Tibial nerve (tissue), 4 donors: ENCODE data around the gene CDKN2C. TPM values are rescaled to one million over a fixed set of nuclear protein-coding genes. Genes with fewer than 3 reads are reported as not detected.
"Not testable (repeated sequence)": the region's sequence is repeated elsewhere in the genome, so short reads cannot be mapped to it uniquely, and the experiment has no call there.

Experiments used
- DNase-seq, 2 donors: peaks; one replicate each; pipeline ENCODE4 v3.0.0-alpha.2; 2019; ENCODE audit warnings: low spot score in 2 of 2
- H3K27ac ChIP-seq, 4 donors: fragments of 200-600 bp; sonication (generic) in 3 of 4; one replicate each; pipeline ENCODE4 v1.5.1; 2017 to 2019; ENCODE audit warnings: mild to moderate bottlenecking in 1 of 4
- H3K27me3 ChIP-seq, 2 donors: fragments of 200-600 bp; sonication (generic) in 1 of 2; one replicate each; pipeline versions ENCODE4 v1.5.1 to v1.6.0; 2017 to 2019
- H3K36me3 ChIP-seq, 3 donors: fragments of 200-600 bp; sonication (generic); one replicate each; pipeline ENCODE4 v1.5.1; 2018 to 2019
- H3K4me1 ChIP-seq, 4 donors: fragments of 200-600 bp; sonication (generic) in 3 of 4; one replicate each; pipeline ENCODE4 v1.5.1; 2017 to 2019
- H3K4me3 ChIP-seq, 4 donors: fragments of 200-600 bp; sonication (generic) in 3 of 4; one replicate each; pipeline ENCODE4 v1.5.1; 2017 to 2019; ENCODE audit warnings: mild to moderate bottlenecking in 1 of 4, moderate library complexity in 1 of 4
- H3K9me3 ChIP-seq, 4 donors: fragments of 200-600 bp; sonication (generic) in 3 of 4; one replicate each; pipeline ENCODE4 v1.5.1; 2017 to 2019
- EP300 ChIP-seq, 2 donors: sonication (generic); formaldehyde crosslinking; IDR thresholded peaks; one replicate each; pipeline ENCODE4 v1.6.1; 2017; ENCODE audit warnings: antibody characterized with exemption in 2 of 2, mild to moderate bottlenecking in 1 of 2
- POLR2A ChIP-seq, 2 donors: fragments of 450-650 bp; IDR thresholded peaks; one replicate each; pipeline ENCODE4 v1.6.1; 2017; ENCODE audit warnings: antibody characterized with exemption in 2 of 2, mild to moderate bottlenecking in 2 of 2, moderate library complexity in 2 of 2
- WGBS, 2 donors: methylation state at CpG; one replicate each; pipeline ENCODE4 v1.1.5; 2018; 5-methylcytosine and 5-hydroxymethylcytosine counted together
- total RNA-seq, 4 donors: library from RNA; depleted of rRNA; stranded (reverse); fragments of >200 nt; gene quantifications; one replicate each; pipeline ENCODE4 v1.1.0, GENCODE V29; 2016
- TF ChIP-seq, protein P1 (sequence below), 5 experiments: fragments of 200-600 bp in 3 of 5; fragments of 450-650 bp in 2 of 5; sonication (generic) in 3 of 5; IDR thresholded peaks; one replicate each; pipeline ENCODE4 v1.5.1; 2016 to 2019; ENCODE audit warnings: antibody characterized with exemption in 5 of 5, mild to moderate bottlenecking in 3 of 5, moderate library complexity in 2 of 5

The CDKN2C gene
- total RNA-seq, 4 donors from 2014 or later, result 16.1 to 30.2 (median 28.5) TPM

GRCh38 chr1:50929376-50929958 lies 40.6 kb upstream of the CDKN2C start:
- TF ChIP-seq, protein P1, sequence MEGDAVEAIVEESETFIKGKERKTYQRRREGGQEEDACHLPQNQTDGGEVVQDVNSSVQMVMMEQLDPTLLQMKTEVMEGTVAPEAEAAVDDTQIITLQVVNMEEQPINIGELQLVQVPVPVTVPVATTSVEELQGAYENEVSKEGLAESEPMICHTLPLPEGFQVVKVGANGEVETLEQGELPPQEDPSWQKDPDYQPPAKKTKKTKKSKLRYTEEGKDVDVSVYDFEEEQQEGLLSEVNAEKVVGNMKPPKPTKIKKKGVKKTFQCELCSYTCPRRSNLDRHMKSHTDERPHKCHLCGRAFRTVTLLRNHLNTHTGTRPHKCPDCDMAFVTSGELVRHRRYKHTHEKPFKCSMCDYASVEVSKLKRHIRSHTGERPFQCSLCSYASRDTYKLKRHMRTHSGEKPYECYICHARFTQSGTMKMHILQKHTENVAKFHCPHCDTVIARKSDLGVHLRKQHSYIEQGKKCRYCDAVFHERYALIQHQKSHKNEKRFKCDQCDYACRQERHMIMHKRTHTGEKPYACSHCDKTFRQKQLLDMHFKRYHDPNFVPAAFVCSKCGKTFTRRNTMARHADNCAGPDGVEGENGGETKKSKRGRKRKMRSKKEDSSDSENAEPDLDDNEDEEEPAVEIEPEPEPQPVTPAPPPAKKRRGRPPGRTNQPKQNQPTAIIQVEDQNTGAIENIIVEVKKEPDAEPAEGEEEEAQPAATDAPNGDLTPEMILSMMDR (IDR thresholded peaks at IDR 0.05), result peak; percentile 40 to 56 (median 50)
- no peak for TF ChIP-seq POLR2A (IDR thresholded peaks at IDR 0.05)
- DNase-seq, result no peak
- Histone ChIP-seq H3K9me3 (peaks cover 0 to 8% (median under 1%) of the 10 kb centered on the region in 4 donors), H3K27ac (no peak overlapping the region), H3K27me3 (no peaks in the 10 kb centered on the region), H3K4me1 (peaks cover 0 to 6% (median 0%) of the 10 kb centered on the region in 4 donors), H3K4me3 (no peak overlapping the region), H3K36me3 (peaks cover 0 to 24% (median 0%) of the 10 kb centered on the region in 3 donors)
- WGBS, 2 donors, result 40 to 48% methylated on average over 2 of the region's 2 CpGs

GRCh38 chr1:50930193-50930592 lies 39.9 kb upstream of the CDKN2C start:
- Histone ChIP-seq H3K4me1 (peaks cover 0 to 6% (median 0%) of the 10 kb centered on the region in 4 donors), H3K4me3 (no peak overlapping the region), H3K9me3 (peaks cover 0 to 1% (median 0%) of the 10 kb centered on the region in 4 donors), H3K27ac (no peak overlapping the region), H3K27me3 (no peaks in the 10 kb centered on the region), H3K36me3 (peaks cover 0 to 19% (median 0%) of the 10 kb centered on the region in 3 donors)
- no peak for DNase-seq
- TF ChIP-seq, protein P1 (IDR thresholded peaks at IDR 0.05), result no peak
- TF ChIP-seq POLR2A (IDR thresholded peaks at IDR 0.05) (no peak), EP300 (IDR thresholded peaks at IDR 0.05) (no peak)

GRCh38 chr1:50930965-50931737 lies 38.9 kb upstream of the CDKN2C start:
- 94 to 95% methylated on average over 6 of the region's 6 CpGs for WGBS, 2 donors
- TF ChIP-seq EP300 (IDR thresholded peaks at IDR 0.05) (no peak), POLR2A (IDR thresholded peaks at IDR 0.05) (no peak)
- TF ChIP-seq, protein P1 (IDR thresholded peaks at IDR 0.05), result no peak

DNA sequence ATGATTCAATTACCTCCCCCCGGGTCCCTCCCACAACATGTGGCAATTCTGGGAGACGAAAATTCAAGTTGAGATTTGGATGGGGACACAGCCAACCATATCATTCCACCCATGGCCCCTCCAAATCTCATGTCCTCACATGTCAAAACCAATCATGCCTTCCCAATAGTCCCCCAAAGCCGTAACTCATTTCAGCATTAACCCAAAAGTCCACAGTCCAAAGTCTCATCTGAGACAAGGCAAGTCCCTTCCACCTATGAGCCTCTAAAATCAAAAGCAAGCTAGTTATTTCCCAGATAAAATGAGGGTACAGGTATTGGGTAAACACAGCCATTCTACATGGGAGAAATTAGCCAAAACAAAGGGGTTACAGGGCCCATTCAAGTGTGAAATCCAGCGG lies 38.0 kb upstream of the CDKN2C start:
- Histone ChIP-seq H3K4me1 (peaks cover 0 to 15% (median 0%) of the 10 kb centered on the region in 4 donors), H3K36me3 (peaks cover 0 to 14% (median 0%) of the 10 kb centered on the region in 3 donors)
- not testable (repeated sequence) for H3K9me3 ChIP-seq, H3K27ac ChIP-seq, H3K27me3 ChIP-seq, H3K4me3 ChIP-seq, DNase-seq
- 92 to 99% methylated on average over 4 of the region's 4 CpGs for WGBS, 2 donors

More at GRCh38 chr1:50930965-50931737, 38.9 kb upstream of the CDKN2C start:
- H3K4me1 ChIP-seq, result peaks cover 0 to 6% (median 0%) of the 10 kb centered on the region in 4 donors
- peaks cover 0 to 19% (median 0%) of the 10 kb centered on the region in 3 donors for H3K36me3 ChIP-seq
- H3K27ac ChIP-seq, result no peak overlapping the region
- DNase-seq, result no peak
- no peak overlapping the region for H3K4me3 ChIP-seq
- H3K27me3 ChIP-seq, result no peaks in the 10 kb centered on the region
- H3K9me3 ChIP-seq, result no peaks in the 10 kb centered on the region

DNA sequence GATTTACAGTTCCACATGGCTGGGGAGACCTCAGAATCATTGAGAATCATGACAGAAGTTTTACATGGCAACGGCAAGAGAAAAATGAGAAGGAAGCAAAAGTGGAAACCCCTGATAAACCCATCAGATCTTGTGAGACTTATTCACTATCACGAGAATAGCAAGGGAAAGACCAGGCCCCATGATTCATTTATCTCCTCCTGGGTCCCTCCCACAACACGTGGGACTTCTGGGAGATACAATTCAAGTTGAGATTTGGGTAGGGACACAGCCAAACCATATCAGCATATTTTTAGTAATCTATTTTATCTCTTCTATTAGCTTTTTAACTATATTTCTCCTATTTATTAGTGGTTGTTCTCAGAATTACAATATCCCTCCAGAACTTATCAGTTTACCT lies 36.3 kb upstream of the CDKN2C start:
- H3K27ac ChIP-seq, H3K27me3 ChIP-seq, H3K4me3 ChIP-seq, DNase-seq, H3K36me3 ChIP-seq, H3K9me3 ChIP-seq: not testable (repeated sequence)
- peaks cover 0 to 17% (median 0%) of the 10 kb centered on the region in 4 donors for H3K4me1 ChIP-seq
- 88 to 89% methylated on average over 3 of the region's 3 CpGs for WGBS, 2 donors

DNA sequence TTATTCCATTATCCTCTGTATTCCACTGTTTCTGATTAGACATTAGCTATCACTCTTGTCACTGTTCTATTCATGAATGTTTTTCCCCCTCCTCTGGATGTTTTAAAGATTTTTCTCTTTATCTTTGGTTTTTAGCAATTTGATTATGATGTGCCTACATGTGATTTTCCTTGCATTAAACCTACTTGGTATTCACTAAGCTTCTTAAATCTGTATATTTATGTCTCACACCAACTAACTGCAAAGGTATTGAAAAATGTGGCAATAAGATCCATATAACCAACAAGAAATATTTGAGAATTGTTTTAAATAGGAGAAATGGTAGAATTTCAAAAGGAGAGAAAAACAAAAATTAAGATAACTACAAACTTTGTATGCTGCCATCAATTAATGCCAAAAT lies 35.2 kb upstream of the CDKN2C start:
- Histone ChIP-seq H3K4me3 (no peak overlapping the region), H3K36me3 (peaks cover 0 to 7% (median 0%) of the 10 kb centered on the region in 3 donors), H3K4me1 (peaks cover 0 to 13% (median 0%) of the 10 kb centered on the region in 4 donors), H3K27me3 (no peaks in the 10 kb centered on the region), H3K27ac (no peak overlapping the region), H3K9me3 (no peaks in the 10 kb centered on the region)
- DNase-seq, result no peak
- TF ChIP-seq POLR2A (IDR thresholded peaks at IDR 0.05), result no peak
- TF ChIP-seq, protein P1 (IDR thresholded peaks at IDR 0.05), result no peak
- TF ChIP-seq EP300 (IDR thresholded peaks at IDR 0.05), result no peak

- H3K27me3 ChIP-seq, H3K27ac ChIP-seq, H3K4me3 ChIP-seq, DNase-seq, H3K36me3 ChIP-seq, H3K9me3 ChIP-seq: not testable (repeated sequence)
- WGBS, 2 donors, result 91 to 99% methylated on average over 2 of the region's 2 CpGs
- H3K4me1 ChIP-seq, result peaks cover 0 to 11% (median 0%) of the 10 kb centered on the region in 4 donors
Measured at GRCh38 chr1:50935276-50935675, 34.8 kb upstream of the CDKN2C start.
